ENCODE results near the gene GLRA1. TPM values are rescaled to one million over a fixed set of nuclear protein-coding genes. Genes with fewer than 3 reads are reported as not detected.

The GLRA1 gene
- total and polyA plus RNA-seq, 4 donors = not detected

DNA sequence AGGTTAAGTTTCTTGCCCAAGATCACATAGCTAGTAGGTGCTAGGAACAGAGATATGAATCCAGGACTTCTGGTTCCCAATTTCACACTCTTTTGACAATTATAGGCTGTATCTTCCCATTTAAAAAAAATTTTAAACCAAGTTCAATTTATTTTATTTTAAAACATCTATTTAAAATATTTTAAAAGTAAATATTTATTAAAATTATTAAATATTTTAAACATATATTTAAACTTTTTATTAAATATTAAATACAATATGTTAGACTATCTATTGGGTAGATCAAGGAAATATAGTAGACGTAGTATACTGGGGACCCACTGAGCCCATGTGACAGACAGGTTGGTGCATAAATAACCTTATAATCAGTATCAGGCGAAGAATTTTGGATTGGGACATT, 54.8 kb downstream of the GLRA1 start:
- no peak for TF ChIP-seq YY1 (IDR thresholded peaks at IDR 0.05)
- TF ChIP-seq HNF4G (IDR thresholded peaks at IDR 0.05) = no peak
- TF ChIP-seq, protein P1, sequence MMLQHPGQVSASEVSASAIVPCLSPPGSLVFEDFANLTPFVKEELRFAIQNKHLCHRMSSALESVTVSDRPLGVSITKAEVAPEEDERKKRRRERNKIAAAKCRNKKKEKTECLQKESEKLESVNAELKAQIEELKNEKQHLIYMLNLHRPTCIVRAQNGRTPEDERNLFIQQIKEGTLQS (IDR thresholded peaks at IDR 0.05) = no peak
- no peak for TF ChIP-seq HNF4A (conservative IDR thresholded peaks at IDR 0.05)
- TF ChIP-seq SP1 (IDR thresholded peaks at IDR 0.05) = no peak
- TF ChIP-seq, protein P2, sequence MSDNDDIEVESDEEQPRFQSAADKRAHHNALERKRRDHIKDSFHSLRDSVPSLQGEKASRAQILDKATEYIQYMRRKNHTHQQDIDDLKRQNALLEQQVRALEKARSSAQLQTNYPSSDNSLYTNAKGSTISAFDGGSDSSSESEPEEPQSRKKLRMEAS (IDR thresholded peaks at IDR 0.05) = no peak
- TF ChIP-seq GABPA (IDR thresholded peaks at IDR 0.05 in 1 of 2, conservative IDR thresholded peaks at IDR 0.05 in 1 of 2) = no peak
- no peak for TF ChIP-seq RXRA (IDR thresholded peaks at IDR 0.05)
- no peak for TF ChIP-seq FOXA1 (IDR thresholded peaks at IDR 0.05)
- TF ChIP-seq, protein P3, sequence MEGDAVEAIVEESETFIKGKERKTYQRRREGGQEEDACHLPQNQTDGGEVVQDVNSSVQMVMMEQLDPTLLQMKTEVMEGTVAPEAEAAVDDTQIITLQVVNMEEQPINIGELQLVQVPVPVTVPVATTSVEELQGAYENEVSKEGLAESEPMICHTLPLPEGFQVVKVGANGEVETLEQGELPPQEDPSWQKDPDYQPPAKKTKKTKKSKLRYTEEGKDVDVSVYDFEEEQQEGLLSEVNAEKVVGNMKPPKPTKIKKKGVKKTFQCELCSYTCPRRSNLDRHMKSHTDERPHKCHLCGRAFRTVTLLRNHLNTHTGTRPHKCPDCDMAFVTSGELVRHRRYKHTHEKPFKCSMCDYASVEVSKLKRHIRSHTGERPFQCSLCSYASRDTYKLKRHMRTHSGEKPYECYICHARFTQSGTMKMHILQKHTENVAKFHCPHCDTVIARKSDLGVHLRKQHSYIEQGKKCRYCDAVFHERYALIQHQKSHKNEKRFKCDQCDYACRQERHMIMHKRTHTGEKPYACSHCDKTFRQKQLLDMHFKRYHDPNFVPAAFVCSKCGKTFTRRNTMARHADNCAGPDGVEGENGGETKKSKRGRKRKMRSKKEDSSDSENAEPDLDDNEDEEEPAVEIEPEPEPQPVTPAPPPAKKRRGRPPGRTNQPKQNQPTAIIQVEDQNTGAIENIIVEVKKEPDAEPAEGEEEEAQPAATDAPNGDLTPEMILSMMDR (IDR thresholded peaks at IDR 0.05; ENCODE audit: low read depth, low read length, missing input control) = no peak
- TF ChIP-seq FOXA2 (IDR thresholded peaks at IDR 0.05) = no peak
- TF ChIP-seq, protein P4, sequence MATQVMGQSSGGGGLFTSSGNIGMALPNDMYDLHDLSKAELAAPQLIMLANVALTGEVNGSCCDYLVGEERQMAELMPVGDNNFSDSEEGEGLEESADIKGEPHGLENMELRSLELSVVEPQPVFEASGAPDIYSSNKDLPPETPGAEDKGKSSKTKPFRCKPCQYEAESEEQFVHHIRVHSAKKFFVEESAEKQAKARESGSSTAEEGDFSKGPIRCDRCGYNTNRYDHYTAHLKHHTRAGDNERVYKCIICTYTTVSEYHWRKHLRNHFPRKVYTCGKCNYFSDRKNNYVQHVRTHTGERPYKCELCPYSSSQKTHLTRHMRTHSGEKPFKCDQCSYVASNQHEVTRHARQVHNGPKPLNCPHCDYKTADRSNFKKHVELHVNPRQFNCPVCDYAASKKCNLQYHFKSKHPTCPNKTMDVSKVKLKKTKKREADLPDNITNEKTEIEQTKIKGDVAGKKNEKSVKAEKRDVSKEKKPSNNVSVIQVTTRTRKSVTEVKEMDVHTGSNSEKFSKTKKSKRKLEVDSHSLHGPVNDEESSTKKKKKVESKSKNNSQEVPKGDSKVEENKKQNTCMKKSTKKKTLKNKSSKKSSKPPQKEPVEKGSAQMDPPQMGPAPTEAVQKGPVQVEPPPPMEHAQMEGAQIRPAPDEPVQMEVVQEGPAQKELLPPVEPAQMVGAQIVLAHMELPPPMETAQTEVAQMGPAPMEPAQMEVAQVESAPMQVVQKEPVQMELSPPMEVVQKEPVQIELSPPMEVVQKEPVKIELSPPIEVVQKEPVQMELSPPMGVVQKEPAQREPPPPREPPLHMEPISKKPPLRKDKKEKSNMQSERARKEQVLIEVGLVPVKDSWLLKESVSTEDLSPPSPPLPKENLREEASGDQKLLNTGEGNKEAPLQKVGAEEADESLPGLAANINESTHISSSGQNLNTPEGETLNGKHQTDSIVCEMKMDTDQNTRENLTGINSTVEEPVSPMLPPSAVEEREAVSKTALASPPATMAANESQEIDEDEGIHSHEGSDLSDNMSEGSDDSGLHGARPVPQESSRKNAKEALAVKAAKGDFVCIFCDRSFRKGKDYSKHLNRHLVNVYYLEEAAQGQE (IDR thresholded peaks at IDR 0.05) = no peak
- H3K4me3 ChIP-seq (ENCODE audit: low read depth in 1 of 3, low read length in 3 of 3) = no peak overlapping the region
- H3K27me3 ChIP-seq (ENCODE audit: control insufficient read depth in 4 of 4, insufficient read depth in 4 of 4, low read length in 3 of 4) = peaks cover 0 to 2% (median 0%) of the 10 kb centered on the region in 4 donors
- WGBS = 86% methylated on average over 2 of the region's 2 CpGs
- H3K36me3 ChIP-seq (ENCODE audit: control insufficient read depth in 4 of 4, insufficient read depth in 3 of 4, low read depth in 1 of 4, low read length in 3 of 4) = no peaks in the 10 kb centered on the region
- H3K9ac ChIP-seq (ENCODE audit: low read depth in 1 of 2, low read length in 2 of 2) = no peak overlapping the region
- H3K4me1 ChIP-seq (ENCODE audit: control insufficient read depth in 4 of 4, insufficient read depth in 4 of 4, low read length in 3 of 4) = no peaks in the 10 kb centered on the region
- no peak for DNase-seq (ENCODE audit: low spot score)
- H3K9me3 ChIP-seq (ENCODE audit: control insufficient read depth in 4 of 4, low read length in 3 of 4) = no peaks in the 10 kb centered on the region
- no peak overlapping the region for H3K27ac ChIP-seq (ENCODE audit: low read depth in 1 of 2, low read length in 2 of 2)

DNA sequence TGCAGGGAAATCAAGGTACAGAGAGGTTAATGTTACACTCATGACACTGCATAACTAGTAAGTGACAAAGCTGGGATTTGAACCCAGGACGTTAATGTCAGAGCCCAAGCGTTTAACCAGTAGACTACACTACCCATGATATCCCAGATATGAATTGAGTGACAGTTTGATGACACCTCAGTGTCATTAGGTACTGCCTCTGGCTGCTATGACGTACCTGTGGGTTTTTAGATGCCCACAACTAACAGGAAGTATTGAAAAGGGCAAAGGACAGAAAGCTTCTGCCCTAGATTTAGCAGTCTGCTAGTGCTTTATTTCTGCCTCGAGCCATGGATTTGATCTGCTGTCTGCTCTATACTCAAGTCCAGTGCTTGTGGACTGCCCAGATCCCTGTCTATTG, 56.2 kb downstream of the GLRA1 start:
- Histone ChIP-seq H3K36me3 (ENCODE audit: control insufficient read depth in 4 of 4, insufficient read depth in 3 of 4, low read depth in 1 of 4, low read length in 3 of 4) (no peaks in the 10 kb centered on the region), H3K9ac (ENCODE audit: low read depth in 1 of 2, low read length in 2 of 2) (no peak overlapping the region), H3K4me1 (ENCODE audit: control insufficient read depth in 4 of 4, insufficient read depth in 4 of 4, low read length in 3 of 4) (no peaks in the 10 kb centered on the region), H3K9me3 (ENCODE audit: control insufficient read depth in 4 of 4, low read length in 3 of 4) (no peaks in the 10 kb centered on the region), H3K4me3 (ENCODE audit: low read depth in 1 of 3, low read length in 3 of 3) (no peak overlapping the region), H3K27me3 (ENCODE audit: control insufficient read depth in 4 of 4, insufficient read depth in 4 of 4, low read length in 3 of 4) (peaks cover 0 to 2% (median 0%) of the 10 kb centered on the region in 4 donors), H3K27ac (ENCODE audit: low read depth in 1 of 2, low read length in 2 of 2) (no peak overlapping the region)
- DNase-seq (ENCODE audit: low spot score) = no peak
- no peak for TF ChIP-seq FOXA2 (IDR thresholded peaks at IDR 0.05)
- 68% methylated on average over 4 of the region's 4 CpGs for WGBS

Measured in liver (tissue), 9 donors.